Gastroesophageal sphincter (tissue), 3 donors: ENCODE results near the gene RMI2.

Experiments used
- EP300 ChIP-seq: sonication (generic); formaldehyde crosslinking; IDR thresholded peaks from one replicate; pipeline ENCODE4 v1.6.1; 2017; ENCODE audit warnings: antibody characterized with exemption, mild to moderate bottlenecking
- POLR2A ChIP-seq, 2 donors: fragments of 450-650 bp; IDR thresholded peaks; one replicate each; pipeline ENCODE4 v1.6.1; 2017; ENCODE audit warnings: antibody characterized with exemption in 2 of 2, mild to moderate bottlenecking in 2 of 2, moderate library complexity in 1 of 2
- POLR2AphosphoS5 ChIP-seq: sonication (generic); formaldehyde crosslinking; IDR thresholded peaks from one replicate; pipeline ENCODE4 v1.6.1; 2017; ENCODE audit warnings: antibody characterized with exemption
- TF ChIP-seq, protein P1 (sequence below), 4 experiments: fragments of 200-600 bp in 2 of 4; fragments of 450-650 bp in 2 of 4; sonication (generic) in 1 of 4; IDR thresholded peaks; one replicate each; pipeline ENCODE4 v1.5.1; 2017 to 2019; ENCODE audit warnings: antibody characterized with exemption in 4 of 4, mild to moderate bottlenecking in 2 of 4, moderate library complexity in 2 of 4

DNA sequence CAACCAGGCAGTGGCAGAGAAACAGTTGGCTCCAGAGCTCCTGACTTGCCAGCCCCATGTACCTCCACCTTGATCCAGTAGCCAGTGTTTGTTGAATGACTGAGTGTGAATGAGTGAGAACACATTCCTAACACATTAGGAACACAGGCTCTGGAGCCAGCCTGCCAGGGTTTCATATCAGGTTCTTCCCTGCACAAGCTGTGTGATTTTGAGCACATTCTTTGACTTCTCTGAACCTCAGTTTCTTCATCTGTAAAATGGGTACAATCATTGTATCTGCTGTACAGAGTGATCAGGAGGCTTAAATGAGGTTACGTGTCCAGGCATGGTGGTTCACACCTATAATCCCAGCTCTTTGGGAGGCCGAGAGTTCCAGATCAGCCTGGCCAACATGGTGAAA is 13.3 kb upstream of the RMI2 start:
- TF ChIP-seq EP300 (no peak), POLR2A (IDR thresholded peaks at IDR 0.05) (no peak), POLR2AphosphoS5 (no peak)
- TF ChIP-seq, protein P1, sequence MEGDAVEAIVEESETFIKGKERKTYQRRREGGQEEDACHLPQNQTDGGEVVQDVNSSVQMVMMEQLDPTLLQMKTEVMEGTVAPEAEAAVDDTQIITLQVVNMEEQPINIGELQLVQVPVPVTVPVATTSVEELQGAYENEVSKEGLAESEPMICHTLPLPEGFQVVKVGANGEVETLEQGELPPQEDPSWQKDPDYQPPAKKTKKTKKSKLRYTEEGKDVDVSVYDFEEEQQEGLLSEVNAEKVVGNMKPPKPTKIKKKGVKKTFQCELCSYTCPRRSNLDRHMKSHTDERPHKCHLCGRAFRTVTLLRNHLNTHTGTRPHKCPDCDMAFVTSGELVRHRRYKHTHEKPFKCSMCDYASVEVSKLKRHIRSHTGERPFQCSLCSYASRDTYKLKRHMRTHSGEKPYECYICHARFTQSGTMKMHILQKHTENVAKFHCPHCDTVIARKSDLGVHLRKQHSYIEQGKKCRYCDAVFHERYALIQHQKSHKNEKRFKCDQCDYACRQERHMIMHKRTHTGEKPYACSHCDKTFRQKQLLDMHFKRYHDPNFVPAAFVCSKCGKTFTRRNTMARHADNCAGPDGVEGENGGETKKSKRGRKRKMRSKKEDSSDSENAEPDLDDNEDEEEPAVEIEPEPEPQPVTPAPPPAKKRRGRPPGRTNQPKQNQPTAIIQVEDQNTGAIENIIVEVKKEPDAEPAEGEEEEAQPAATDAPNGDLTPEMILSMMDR (IDR thresholded peaks at IDR 0.05): no peak
